Glutamatergic neuron (in vitro differentiated cells): ENCODE measurements around the gene CDK3. TPM values are rescaled to one million over a fixed set of nuclear protein-coding genes. Genes with fewer than 3 reads are reported as not detected.
A peak's percentile ranks its signal among the peaks of the same experiment; 100 is the strongest.

ENCODE experiments used
- DNase-seq: peaks from one replicate; pipeline ENCODE4 v3.0.0; 2022
- H3K27ac Mint-ChIP-seq: one replicate; pipeline ENCODE4 v1.8.0; 2020; ENCODE audit warnings: mild to moderate bottlenecking, mixed read lengths, inconsistent platforms; ENCODE audit not compliant: unreplicated experiment
- H3K27me3 Mint-ChIP-seq: one replicate; pipeline ENCODE4 v1.8.0; 2020; ENCODE audit warnings: mild to moderate bottlenecking, moderate library complexity, mixed read lengths, inconsistent platforms; ENCODE audit not compliant: unreplicated experiment
- H3K36me3 Mint-ChIP-seq: one replicate; pipeline ENCODE4 v1.8.0; 2020; ENCODE audit warnings: mild to moderate bottlenecking, mixed read lengths, inconsistent platforms; ENCODE audit not compliant: unreplicated experiment
- H3K4me1 Mint-ChIP-seq: one replicate; pipeline ENCODE4 v1.8.0; 2020; ENCODE audit warnings: mild to moderate bottlenecking, low read depth, mixed read lengths, inconsistent platforms; ENCODE audit not compliant: unreplicated experiment
- H3K4me3 Mint-ChIP-seq: one replicate; pipeline ENCODE4 v1.8.0; 2020; ENCODE audit warnings: mild to moderate bottlenecking, mixed read lengths, inconsistent platforms; ENCODE audit not compliant: unreplicated experiment
- H3K9me3 Mint-ChIP-seq: one replicate; pipeline ENCODE4 v1.8.0; 2020; ENCODE audit warnings: mild to moderate bottlenecking, moderate library complexity, mixed read lengths, inconsistent platforms; ENCODE audit not compliant: unreplicated experiment
- CTCF ChIP-seq: fragments of 200-600 bp; sonication (generic); IDR thresholded peaks from one replicate; pipeline ENCODE4 v1.5.0; 2021; ENCODE audit not compliant: partially characterized antibody, unreplicated experiment
- total RNA-seq: library from RNA; stranded (reverse); fragmentation: NEBNext Ultra II Directional; extraction: Animal tissue kit (Norgen Biotek cat#: 25700); gene quantifications from one replicate; pipeline ENCODE4 v1.2.1, GENCODE V29; 2021; ENCODE audit not compliant: unreplicated experiment

The CDK3 gene
- total RNA-seq, 1 donor from 2014 or later, result 7.1 TPM

GRCh38 chr17:76032780-76033108 is 32.1 kb downstream of the CDK3 start:
- H3K4me3 Mint-ChIP-seq, result no peak overlapping the region
- H3K9me3 Mint-ChIP-seq, result peaks cover 3% of the 10 kb centered on the region
- H3K36me3 Mint-ChIP-seq, result no peaks in the 10 kb centered on the region
- H3K4me1 Mint-ChIP-seq, result peaks cover 3% of the 10 kb centered on the region
- H3K27ac Mint-ChIP-seq, result no peak overlapping the region
- TF ChIP-seq CTCF, result no peak
- no peak for DNase-seq
- H3K27me3 Mint-ChIP-seq, result no peaks in the 10 kb centered on the region

GRCh38 chr17:76033139-76033538 is 32.5 kb downstream of the CDK3 start:
- Mint-ChIP-seq H3K27ac (no peak overlapping the region), H3K36me3 (no peaks in the 10 kb centered on the region), H3K9me3 (peaks cover 3% of the 10 kb centered on the region), H3K4me3 (no peak overlapping the region), H3K27me3 (no peaks in the 10 kb centered on the region), H3K4me1 (peaks cover 3% of the 10 kb centered on the region)
- no peak for TF ChIP-seq CTCF
- no peak for DNase-seq

GRCh38 chr17:76034428-76035350 is 34.0 kb downstream of the CDK3 start:
- H3K36me3 Mint-ChIP-seq, result no peaks in the 10 kb centered on the region
- DNase-seq, result no peak
- no peak overlapping the region for H3K27ac Mint-ChIP-seq
- H3K4me1 Mint-ChIP-seq, result peaks cover 7% of the 10 kb centered on the region
- H3K4me3 Mint-ChIP-seq, result no peak overlapping the region
- H3K9me3 Mint-ChIP-seq, result peaks cover 3% of the 10 kb centered on the region
- no peaks in the 10 kb centered on the region for H3K27me3 Mint-ChIP-seq
- no peak for TF ChIP-seq CTCF

- no peak overlapping the region for H3K4me3 Mint-ChIP-seq
These were observed 36.0 kb downstream of the CDK3 start for GRCh38 chr17:76036497-76037261.

More at GRCh38 chr17:76036497-76037261, 36.0 kb downstream of the CDK3 start:
- Mint-ChIP-seq H3K27me3 (no peaks in the 10 kb centered on the region), H3K4me1 (peaks cover 7% of the 10 kb centered on the region), H3K27ac (peak overlapping the region; percentile 43), H3K9me3 (peaks cover 3% of the 10 kb centered on the region), H3K36me3 (no peaks in the 10 kb centered on the region)
- DNase-seq, result no peak
- TF ChIP-seq CTCF, result no peak
